SK-N-MC (cell line): ENCODE results near the gene PRM3.
"Not testable (repeated sequence)": the region's sequence is repeated elsewhere in the genome, so short reads cannot be mapped to it uniquely, and the experiment has no call there.

ENCODE experiments used
- DNase-seq: peaks from one replicate; pipeline ENCODE4 v3.0.0-alpha.2; 2011; ENCODE audit warnings: low read depth, low spot score
- H3K27ac ChIP-seq: fragments of 200-600 bp; sonication (generic); 2 replicates; pipeline ENCODE4 v1.5.1; 2016; ENCODE audit warnings: mixed run types
- H3K36me3 ChIP-seq: fragments of 200-600 bp; sonication (generic); 2 replicates; pipeline ENCODE4 v1.6.1; 2017; ENCODE audit warnings: antibody characterized with exemption, low read length, mixed read lengths; ENCODE audit not compliant: insufficient read depth
- H3K4me3 ChIP-seq: fragments of 200-600 bp; sonication (generic); 2 replicates; pipeline ENCODE4 v1.5.1; 2016
- H3K9ac ChIP-seq: fragments of 200-600 bp; sonication (generic); 2 replicates; pipeline ENCODE4 v1.8.0; 2017; ENCODE audit warnings: mixed run types, mixed read lengths; ENCODE audit not compliant: insufficient read length
- H3K9me3 ChIP-seq: fragments of 200-600 bp; sonication (generic); 2 replicates; pipeline ENCODE4 v1.6.1; 2017; ENCODE audit warnings: low read depth, mild to moderate bottlenecking, antibody characterized with exemption, low read length, moderate library complexity, mixed read lengths
- EZH2 ChIP-seq: fragments of 200-600 bp; sonication (generic); IDR thresholded peaks from one replicate; pipeline ENCODE4 v1.6.1; 2017; ENCODE audit warnings: antibody characterized with exemption
- FOXP2 ChIP-seq: optimal IDR thresholded peaks from 2 replicates; pipeline ENCODE3; 2011; ENCODE audit warnings: mild to moderate bottlenecking, moderate library complexity; ENCODE audit not compliant: insufficient read depth; ENCODE audit errors: extremely low read length, control extremely low read depth
- POLR2AphosphoS5 ChIP-seq: IDR thresholded peaks from 2 replicates; pipeline ENCODE4 v1.6.1; 2012; ENCODE audit warnings: mild to moderate bottlenecking, low read depth, low read length, borderline replicate concordance

Gene PRM3

DNA sequence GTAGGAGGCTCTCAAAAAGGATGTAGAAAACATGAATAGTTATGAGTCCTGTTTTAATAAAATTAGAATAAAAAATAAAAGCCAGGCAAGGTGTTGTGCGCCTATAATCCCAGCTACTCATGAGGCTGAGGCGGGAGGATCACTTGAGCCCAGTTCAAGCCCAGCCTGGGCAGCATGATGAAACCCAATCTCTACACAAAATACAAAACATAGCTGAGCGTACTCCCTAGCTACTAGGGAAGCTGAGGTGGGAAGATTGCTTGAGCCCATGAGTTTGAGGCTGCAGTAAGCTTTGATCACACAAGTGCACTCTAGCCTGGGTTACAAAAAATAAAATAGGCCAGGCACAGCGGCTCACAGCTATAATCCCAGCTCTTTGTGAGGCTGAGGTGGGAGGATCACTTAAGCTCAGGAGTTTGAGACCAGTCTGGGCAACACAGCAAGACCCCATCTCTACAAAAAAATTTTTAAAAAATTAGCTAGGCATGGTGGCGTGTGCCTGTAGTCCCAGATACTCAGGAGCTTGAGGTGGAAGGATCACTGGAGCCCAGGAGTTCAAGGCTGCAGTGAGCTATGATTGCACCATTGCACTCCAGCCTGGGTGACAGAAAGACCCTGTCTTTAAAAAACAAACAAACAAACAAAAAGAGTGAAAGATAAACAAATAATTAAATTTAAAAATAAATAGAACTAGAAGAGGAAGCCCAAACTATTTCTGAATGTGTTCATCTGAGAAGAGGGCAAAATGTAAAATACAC is 24.9 kb upstream of the PRM3 start:
- Histone ChIP-seq H3K27ac (no peak overlapping the region), H3K9me3 (no peaks in the 10 kb centered on the region), H3K36me3 (no peaks in the 10 kb centered on the region), H3K9ac (no peak overlapping the region), H3K4me3 (no peak overlapping the region)
- TF ChIP-seq FOXP2 (no peak), EZH2 (no peak), POLR2AphosphoS5 (no peak)
- DNase-seq: no peak

DNA sequence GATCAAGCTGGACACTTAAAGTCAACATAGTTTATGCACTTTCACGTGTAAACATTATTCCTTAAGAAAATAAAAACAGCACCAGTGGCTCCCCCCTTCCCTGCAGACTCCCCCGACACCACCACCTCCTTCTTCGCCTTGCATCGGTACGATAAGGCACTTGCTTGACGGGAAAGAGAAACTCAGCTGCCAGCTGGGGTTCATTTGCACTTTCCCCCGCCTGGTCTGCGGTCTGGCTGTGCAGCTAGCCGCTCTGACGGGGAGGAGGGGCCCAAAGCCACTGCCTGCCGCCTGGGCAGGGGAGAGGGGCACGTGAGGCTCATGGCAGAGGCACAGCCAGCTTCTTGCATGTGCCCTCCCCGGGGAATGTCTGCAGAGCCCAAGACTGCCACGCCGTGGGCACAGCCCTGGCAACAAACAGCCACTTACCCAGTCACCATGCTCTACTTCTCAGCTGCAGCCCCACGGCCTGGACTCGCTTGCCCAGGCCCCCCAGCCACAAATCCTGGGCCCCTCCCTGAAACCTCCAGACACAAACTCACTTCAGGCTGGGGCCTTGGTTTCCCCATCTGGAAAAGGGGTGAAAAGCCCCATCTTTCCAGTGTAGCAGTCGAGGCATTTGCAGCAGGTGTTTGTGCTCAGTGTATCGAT is 24.2 kb upstream of the PRM3 start:
- H3K9ac ChIP-seq: no peak overlapping the region
- no peak for TF ChIP-seq FOXP2
- no peak for TF ChIP-seq EZH2
- no peak for TF ChIP-seq POLR2AphosphoS5
- H3K4me3 ChIP-seq: no peak overlapping the region
- no peaks in the 10 kb centered on the region for H3K36me3 ChIP-seq
- DNase-seq: no peak
- H3K9me3 ChIP-seq: no peaks in the 10 kb centered on the region
- no peak overlapping the region for H3K27ac ChIP-seq

DNA sequence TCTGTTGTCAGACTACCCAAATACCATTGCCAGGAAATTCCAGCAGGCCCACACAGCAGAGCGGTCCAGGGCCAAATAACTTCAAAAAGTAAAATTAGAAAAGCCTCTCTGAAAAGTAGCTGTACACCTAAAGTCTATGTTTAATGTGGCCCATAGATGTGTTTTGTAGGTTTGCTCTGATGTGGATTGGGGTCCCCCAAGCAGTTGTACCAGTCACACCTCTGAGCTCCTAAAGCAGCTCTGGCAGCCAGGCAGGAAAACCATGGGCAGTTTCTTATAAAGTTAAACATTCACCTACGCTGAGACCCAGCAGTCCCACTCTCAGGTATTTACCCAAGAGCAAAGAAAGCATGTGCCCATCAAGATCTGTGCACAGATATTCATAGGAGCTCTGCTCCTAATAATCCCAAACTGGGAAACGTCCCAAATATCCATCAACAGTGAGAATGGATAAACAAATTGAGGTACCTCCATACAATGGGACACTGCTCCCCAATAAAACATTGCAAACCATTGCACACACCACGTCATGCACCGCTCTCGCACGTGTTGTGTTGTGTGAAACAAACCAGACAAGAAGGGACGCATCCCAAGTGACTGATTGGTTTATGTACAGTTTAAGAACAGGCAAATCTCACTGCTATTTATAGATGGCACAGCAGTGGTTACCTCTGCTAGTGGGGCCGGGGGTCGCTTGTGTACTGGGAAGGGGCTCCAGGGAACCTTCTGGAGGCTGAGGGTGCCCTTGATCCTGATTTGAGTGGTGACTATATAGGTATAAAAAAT is 23.5 kb upstream of the PRM3 start:
- H3K4me3 ChIP-seq: no peak overlapping the region
- DNase-seq: no peak
- no peaks in the 10 kb centered on the region for H3K9me3 ChIP-seq
- no peaks in the 10 kb centered on the region for H3K36me3 ChIP-seq
- TF ChIP-seq EZH2: no peak
- no peak for TF ChIP-seq FOXP2
- H3K9ac ChIP-seq: no peak overlapping the region
- H3K27ac ChIP-seq: no peak overlapping the region

DNA sequence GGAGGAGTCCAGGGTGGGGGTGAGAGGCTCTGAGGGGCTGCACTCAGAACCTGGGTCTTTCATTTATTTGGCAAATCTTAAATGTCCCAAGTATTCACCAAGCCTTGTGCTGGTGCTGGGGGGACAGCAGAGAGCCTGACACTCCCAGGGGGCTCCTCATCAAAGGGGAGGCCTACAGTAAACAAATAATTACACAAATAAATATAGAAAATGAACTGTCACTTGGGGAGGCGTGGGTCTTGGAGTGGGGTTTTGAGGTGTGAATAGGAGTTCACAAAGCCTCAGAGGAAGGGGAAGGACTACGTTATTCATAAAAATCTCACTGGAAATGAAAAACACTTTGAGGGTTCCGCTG is 22.9 kb upstream of the PRM3 start:
- Histone ChIP-seq H3K27ac (no peak overlapping the region), H3K4me3 (no peak overlapping the region), H3K9ac (no peak overlapping the region), H3K9me3 (no peaks in the 10 kb centered on the region), H3K36me3 (no peaks in the 10 kb centered on the region)
- no peak for DNase-seq
- TF ChIP-seq POLR2AphosphoS5: no peak

DNA sequence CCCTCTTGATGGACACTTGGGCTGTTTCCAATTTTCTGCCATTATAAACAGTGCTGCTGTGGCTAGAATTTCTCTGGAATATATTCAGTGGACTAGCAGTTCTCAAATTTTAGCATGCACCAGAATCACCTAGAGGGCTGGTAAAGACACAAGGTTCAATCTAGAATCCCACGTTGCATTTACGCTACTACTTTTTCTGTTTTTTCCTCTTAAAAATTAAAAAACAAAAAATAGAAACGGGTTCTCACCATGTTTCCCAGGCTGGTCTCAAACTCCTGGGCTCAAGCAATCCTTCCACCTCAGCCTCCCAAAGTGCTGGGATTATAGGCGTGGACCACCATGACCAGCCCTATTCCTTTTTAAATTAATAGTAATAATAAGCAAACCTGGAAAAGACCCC is 22.2 kb upstream of the PRM3 start:
- H3K27ac ChIP-seq: no peak overlapping the region
- no peak for DNase-seq
- TF ChIP-seq POLR2AphosphoS5 (no peak), EZH2 (no peak), FOXP2 (no peak)
- no peaks in the 10 kb centered on the region for H3K9me3 ChIP-seq
- H3K4me3 ChIP-seq: no peak overlapping the region
- no peak overlapping the region for H3K9ac ChIP-seq
- no peaks in the 10 kb centered on the region for H3K36me3 ChIP-seq

DNA sequence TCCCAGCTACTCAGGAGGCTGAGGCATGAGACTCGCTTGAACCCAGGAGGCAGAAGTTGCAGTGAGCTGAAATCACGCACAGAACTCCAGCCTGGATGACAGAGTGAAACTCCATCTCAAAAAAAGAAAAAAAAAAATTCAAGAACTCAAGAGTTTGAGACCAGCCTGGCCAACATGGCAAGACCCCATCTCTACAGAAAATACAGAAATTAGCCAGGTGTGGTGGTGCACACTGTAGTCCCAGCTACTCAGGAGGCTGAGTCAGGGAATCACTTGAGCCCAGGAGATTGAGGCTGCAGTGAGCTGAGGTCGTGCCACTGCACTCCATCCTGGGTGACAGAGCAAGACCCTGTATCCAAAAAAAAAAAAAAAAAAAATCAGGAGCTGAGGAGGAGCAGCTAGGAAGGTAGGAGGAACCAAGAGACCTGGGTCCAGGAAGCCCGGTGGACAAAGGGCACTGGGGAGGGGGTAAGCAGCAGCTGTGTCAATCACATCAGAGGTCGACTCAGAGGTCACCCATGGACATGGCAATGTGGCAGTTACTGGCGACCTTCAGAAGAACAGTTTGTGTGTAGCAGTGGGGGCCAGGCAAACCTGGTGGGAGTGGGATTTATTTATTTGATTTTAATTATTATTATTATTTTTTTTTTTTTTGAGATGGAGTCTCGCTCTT is 18.8 kb upstream of the PRM3 start:
- Histone ChIP-seq H3K9me3 (no peaks in the 10 kb centered on the region), H3K36me3 (no peaks in the 10 kb centered on the region), H3K27ac (no peak overlapping the region), H3K4me3 (no peak overlapping the region), H3K9ac (no peak overlapping the region)
- TF ChIP-seq POLR2AphosphoS5 (no peak), FOXP2 (no peak), EZH2 (no peak)
- DNase-seq: no peak

DNA sequence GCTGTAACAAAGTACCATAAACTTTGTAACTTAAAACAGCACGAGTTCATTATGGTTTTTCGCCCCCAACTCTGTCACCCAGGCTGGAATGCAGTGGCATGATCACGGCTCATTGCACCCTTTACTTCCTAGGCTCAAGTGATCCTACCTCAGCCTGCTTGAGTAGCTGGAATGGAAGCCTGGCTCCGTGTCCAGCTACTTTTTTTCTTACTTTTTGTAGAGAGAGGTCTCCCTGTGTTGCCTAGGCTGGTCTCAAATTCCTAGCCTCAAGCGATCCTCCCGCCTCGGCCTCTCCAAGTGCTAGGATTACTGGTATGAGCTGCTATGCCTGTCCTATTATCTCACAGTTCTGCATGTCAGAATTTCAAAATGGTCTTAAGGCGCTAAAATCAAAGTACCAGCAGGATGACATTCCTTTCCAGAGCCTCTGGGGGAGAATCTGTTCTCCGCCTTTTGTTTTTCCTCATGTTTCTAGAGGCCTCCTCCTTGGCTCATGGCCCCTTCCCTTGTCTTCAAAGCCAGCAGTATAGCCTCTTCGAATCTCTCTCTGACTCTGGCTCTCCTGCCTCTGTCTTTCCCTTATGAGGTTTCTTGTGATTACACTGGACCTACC is 17.8 kb upstream of the PRM3 start:
- H3K4me3 ChIP-seq: no peak overlapping the region
- DNase-seq: no peak
- TF ChIP-seq FOXP2: no peak
- TF ChIP-seq POLR2AphosphoS5: no peak
- no peak for TF ChIP-seq EZH2
- no peaks in the 10 kb centered on the region for H3K36me3 ChIP-seq
- H3K27ac ChIP-seq: no peak overlapping the region
- no peaks in the 10 kb centered on the region for H3K9me3 ChIP-seq
- no peak overlapping the region for H3K9ac ChIP-seq

DNA sequence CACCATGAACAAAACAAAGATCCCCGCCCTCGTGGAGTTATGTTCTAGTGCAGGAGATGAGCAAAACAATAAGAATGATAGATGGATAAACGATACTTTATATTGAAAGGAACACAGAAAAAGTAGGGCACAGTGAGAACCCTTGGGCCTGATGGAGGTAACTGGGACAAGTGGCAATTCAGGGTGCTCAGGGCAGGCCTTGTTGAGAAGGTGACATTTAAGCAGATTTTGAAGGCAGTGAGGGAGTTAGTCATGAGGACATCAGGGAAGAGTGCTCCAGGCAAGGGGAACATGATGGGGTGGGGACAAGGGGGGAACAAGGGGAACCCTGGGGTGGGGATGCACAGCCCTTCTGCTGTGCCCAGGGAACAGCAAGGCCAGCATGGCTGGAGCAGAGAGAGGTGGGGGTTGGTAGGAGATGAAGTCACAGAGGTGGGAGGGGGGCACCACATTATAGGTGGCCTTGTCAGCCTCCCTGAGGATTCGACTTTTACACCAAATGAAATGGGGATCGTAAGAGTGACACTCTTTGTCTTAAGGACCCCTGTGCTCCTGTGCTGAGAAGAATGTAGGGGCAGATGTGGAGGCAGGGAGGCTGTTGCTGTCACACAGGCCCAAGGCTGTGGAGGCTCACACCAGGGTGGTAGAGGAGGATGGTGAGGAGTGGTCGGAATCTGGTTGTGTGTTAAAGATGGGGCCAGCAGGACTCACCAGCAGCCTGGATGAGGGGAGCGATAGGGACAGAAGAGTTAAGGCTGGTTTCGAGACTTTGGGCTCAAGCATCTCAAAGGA is 16.9 kb upstream of the PRM3 start:
- H3K27ac ChIP-seq: no peak overlapping the region
- H3K9ac ChIP-seq: no peak overlapping the region
- TF ChIP-seq EZH2 (no peak), POLR2AphosphoS5 (no peak), FOXP2 (no peak)
- no peak overlapping the region for H3K4me3 ChIP-seq
- H3K36me3 ChIP-seq: no peaks in the 10 kb centered on the region
- no peaks in the 10 kb centered on the region for H3K9me3 ChIP-seq
- no peak for DNase-seq

DNA sequence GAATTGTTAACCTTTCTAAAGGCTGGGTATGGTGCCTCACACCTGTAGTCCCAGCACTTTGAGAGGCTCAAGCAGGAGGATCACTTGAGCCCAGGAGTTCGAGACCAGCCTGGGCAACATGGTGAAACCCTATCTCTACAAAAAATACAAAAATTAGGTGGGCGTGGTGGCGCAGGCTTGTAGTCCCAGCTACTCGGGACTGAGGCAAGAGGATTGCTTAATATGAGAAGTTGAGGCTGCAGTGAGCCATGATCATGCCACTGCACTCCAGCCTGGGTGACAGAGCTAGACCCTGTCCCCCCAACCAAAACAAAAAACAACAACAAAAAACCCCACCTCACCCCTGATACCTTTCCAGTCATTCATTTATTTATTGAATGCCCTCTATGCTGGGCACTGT is 16.3 kb upstream of the PRM3 start:
- H3K9ac ChIP-seq, H3K36me3 ChIP-seq, H3K9me3 ChIP-seq: not testable (repeated sequence)

More for the DNA sequence above, 16.3 kb upstream of the PRM3 start:
- not testable (repeated sequence) for DNase-seq, H3K27ac ChIP-seq, H3K4me3 ChIP-seq
